Osteoblast (primary cell): ENCODE data around the gene GDA. TPM values are rescaled to one million over a fixed set of nuclear protein-coding genes. Genes with fewer than 3 reads are reported as not detected.

Source experiments
- DNase-seq: peaks from one replicate; pipeline ENCODE4 v3.0.0; 2011; ENCODE audit warnings: low spot score, mixed read lengths; ENCODE audit not compliant: insufficient read length; ENCODE audit errors: missing footprints
- H2AFZ ChIP-seq: 2 replicates; pipeline ENCODE4 v1.6.0; 2011; ENCODE audit warnings: mild to moderate bottlenecking, low read length
- H3K27ac ChIP-seq: 2 replicates; pipeline ENCODE4 v1.5.1; 2011; ENCODE audit warnings: mild to moderate bottlenecking, low read depth, low read length, moderate library complexity
- H3K27me3 ChIP-seq: 2 replicates; pipeline ENCODE4 v1.6.0; 2012; ENCODE audit warnings: mild to moderate bottlenecking, control low read depth, inconsistent platforms, low read length, moderate library complexity; ENCODE audit not compliant: insufficient read depth
- H3K36me3 ChIP-seq: 2 replicates; pipeline ENCODE4 v1.5.1; 2011; ENCODE audit warnings: mild to moderate bottlenecking, low read length, control low read depth, moderate library complexity; ENCODE audit not compliant: insufficient read depth
- H3K4me1 ChIP-seq: 2 replicates; pipeline ENCODE4 v1.5.1; 2011; ENCODE audit warnings: mild to moderate bottlenecking, low read length, control low read depth, moderate library complexity; ENCODE audit not compliant: insufficient read depth
- H3K4me2 ChIP-seq: 2 replicates; pipeline ENCODE4 v1.6.0; 2011; ENCODE audit warnings: mild to moderate bottlenecking, low read length; ENCODE audit not compliant: insufficient read depth
- H3K4me3 ChIP-seq: fragments of 200-600 bp; sonication (generic); 3 replicates; pipeline ENCODE4 v1.5.1; 2012; ENCODE audit warnings: mild to moderate bottlenecking, low read length, inconsistent platforms; ENCODE audit not compliant: insufficient read depth
- H3K79me2 ChIP-seq: 2 replicates; pipeline ENCODE4 v1.6.0; 2012; ENCODE audit warnings: mild to moderate bottlenecking, low read length, control low read depth, inconsistent platforms; ENCODE audit not compliant: insufficient read depth
- H3K9me3 ChIP-seq: 2 replicates; pipeline ENCODE4 v1.5.1; 2011; ENCODE audit warnings: low read depth, low read length, control low read depth
- H4K20me1 ChIP-seq: 2 replicates; pipeline ENCODE4 v1.6.0; 2012; ENCODE audit warnings: mild to moderate bottlenecking, low read length, control low read depth; ENCODE audit not compliant: insufficient read depth
- total RNA-seq: library from RNA; depleted of rRNA; stranded (reverse); fragments of >200 nt; gene quantifications from 2 replicates; pipeline ENCODE4 v1.2.3, GENCODE V29; 2012
- TF ChIP-seq, protein P1 (sequence below): IDR thresholded peaks from 2 replicates; pipeline ENCODE4 v1.5.1; 2011; ENCODE audit warnings: mild to moderate bottlenecking, low read depth, low read length, moderate library complexity; ENCODE audit errors: extremely low read depth

The GDA gene
- total RNA-seq, 1 donor: not detected

DNA sequence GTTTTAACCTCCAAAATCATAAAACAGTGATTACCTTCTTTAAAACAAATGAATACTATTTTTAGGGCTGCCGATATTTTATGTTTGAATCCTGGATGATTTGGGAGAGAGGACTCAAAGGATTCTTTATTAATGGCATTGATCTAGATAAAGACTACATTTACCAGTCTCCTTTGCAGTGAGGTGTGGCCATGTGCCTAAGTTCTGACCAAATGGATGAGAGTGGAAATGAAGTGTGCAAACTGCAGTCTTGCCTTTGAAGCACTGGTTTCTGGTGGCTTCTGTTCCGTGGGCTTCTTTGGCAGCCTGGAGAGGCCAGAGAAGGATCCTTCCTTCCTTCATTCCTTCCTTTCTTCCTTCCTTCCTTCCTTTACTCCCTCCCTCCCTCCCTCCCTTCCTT lies 24.3 kb upstream of the GDA start:
- H2AFZ ChIP-seq: no peak overlapping the region
- no peak overlapping the region for H3K27ac ChIP-seq
- no peak for DNase-seq
- H4K20me1 ChIP-seq: no peaks in the 10 kb centered on the region
- no peaks in the 10 kb centered on the region for H3K9me3 ChIP-seq
- H3K4me1 ChIP-seq: no peaks in the 10 kb centered on the region
- H3K36me3 ChIP-seq: no peaks in the 10 kb centered on the region
- no peaks in the 10 kb centered on the region for H3K79me2 ChIP-seq
- H3K4me2 ChIP-seq: no peak overlapping the region
- H3K4me3 ChIP-seq: no peak overlapping the region
- TF ChIP-seq, protein P1, sequence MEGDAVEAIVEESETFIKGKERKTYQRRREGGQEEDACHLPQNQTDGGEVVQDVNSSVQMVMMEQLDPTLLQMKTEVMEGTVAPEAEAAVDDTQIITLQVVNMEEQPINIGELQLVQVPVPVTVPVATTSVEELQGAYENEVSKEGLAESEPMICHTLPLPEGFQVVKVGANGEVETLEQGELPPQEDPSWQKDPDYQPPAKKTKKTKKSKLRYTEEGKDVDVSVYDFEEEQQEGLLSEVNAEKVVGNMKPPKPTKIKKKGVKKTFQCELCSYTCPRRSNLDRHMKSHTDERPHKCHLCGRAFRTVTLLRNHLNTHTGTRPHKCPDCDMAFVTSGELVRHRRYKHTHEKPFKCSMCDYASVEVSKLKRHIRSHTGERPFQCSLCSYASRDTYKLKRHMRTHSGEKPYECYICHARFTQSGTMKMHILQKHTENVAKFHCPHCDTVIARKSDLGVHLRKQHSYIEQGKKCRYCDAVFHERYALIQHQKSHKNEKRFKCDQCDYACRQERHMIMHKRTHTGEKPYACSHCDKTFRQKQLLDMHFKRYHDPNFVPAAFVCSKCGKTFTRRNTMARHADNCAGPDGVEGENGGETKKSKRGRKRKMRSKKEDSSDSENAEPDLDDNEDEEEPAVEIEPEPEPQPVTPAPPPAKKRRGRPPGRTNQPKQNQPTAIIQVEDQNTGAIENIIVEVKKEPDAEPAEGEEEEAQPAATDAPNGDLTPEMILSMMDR: no peak
- H3K27me3 ChIP-seq: no peaks in the 10 kb centered on the region

- no peaks in the 10 kb centered on the region for H3K4me1 ChIP-seq
- H3K27ac ChIP-seq: no peak overlapping the region
- no peak overlapping the region for H3K4me3 ChIP-seq
- no peaks in the 10 kb centered on the region for H4K20me1 ChIP-seq
- H3K4me2 ChIP-seq: no peak overlapping the region
- TF ChIP-seq, protein P1: no peak
- H2AFZ ChIP-seq: no peak overlapping the region
- H3K27me3 ChIP-seq: no peaks in the 10 kb centered on the region
- DNase-seq: no peak
- no peaks in the 10 kb centered on the region for H3K79me2 ChIP-seq
- no peaks in the 10 kb centered on the region for H3K9me3 ChIP-seq
- H3K36me3 ChIP-seq: no peaks in the 10 kb centered on the region
These were observed 21.5 kb upstream of the GDA start for GRCh38 chr9:72127753-72128152.

GRCh38 chr9:72128526-72128925 lies 20.7 kb upstream of the GDA start:
- TF ChIP-seq, protein P1: no peak
- Histone ChIP-seq H3K79me2 (no peaks in the 10 kb centered on the region), H3K4me2 (no peak overlapping the region), H4K20me1 (no peaks in the 10 kb centered on the region), H3K4me1 (no peaks in the 10 kb centered on the region), H3K27me3 (no peaks in the 10 kb centered on the region), H2AFZ (no peak overlapping the region), H3K36me3 (no peaks in the 10 kb centered on the region), H3K9me3 (no peaks in the 10 kb centered on the region), H3K27ac (no peak overlapping the region), H3K4me3 (no peak overlapping the region)
- DNase-seq: no peak

DNA sequence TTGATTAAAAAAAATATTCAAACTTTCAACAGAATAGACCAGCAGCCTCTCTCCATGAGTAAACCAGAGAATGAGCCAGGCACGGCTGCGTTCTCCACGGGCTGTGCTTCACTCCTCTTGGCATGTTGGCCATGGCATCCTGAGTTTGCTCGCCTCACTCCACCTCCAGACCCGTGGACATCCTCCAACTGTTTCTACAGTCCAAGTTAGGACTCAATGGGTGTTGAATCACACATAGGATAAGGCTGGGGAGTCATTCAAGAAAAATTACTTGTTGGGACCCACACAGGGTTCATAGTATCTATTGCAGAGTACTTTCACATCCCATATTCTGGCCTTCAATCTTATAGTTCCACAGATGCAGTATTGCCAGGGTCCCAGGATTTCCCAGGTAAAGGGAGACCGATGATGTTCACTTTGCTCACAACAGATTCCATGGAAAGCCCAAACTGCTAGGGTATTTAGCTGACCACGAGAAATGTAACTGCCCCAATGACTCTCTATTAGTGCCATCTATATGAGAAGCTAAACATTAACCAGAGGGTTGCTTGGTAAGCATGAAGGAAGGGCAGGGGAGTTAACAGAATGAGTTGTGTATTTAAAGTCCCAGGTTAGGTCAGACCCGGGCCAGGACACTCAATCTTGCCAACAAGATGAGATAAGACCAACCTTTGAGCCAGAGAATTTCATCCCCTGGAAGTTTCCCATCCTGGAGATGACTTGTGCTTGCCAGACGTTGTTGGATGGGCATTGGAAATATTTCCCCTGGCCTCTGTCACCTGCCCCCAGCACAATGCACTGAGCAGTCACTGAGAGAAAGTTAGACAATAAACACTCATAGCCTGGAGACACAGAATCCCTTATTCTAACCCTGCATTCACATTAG lies 19.7 kb upstream of the GDA start:
- H3K36me3 ChIP-seq: no peaks in the 10 kb centered on the region
- no peak for DNase-seq
- no peaks in the 10 kb centered on the region for H4K20me1 ChIP-seq
- no peak overlapping the region for H3K4me2 ChIP-seq
- no peak overlapping the region for H2AFZ ChIP-seq
- no peaks in the 10 kb centered on the region for H3K27me3 ChIP-seq
- H3K27ac ChIP-seq: no peak overlapping the region
- TF ChIP-seq, protein P1: no peak
- no peaks in the 10 kb centered on the region for H3K9me3 ChIP-seq
- no peak overlapping the region for H3K4me3 ChIP-seq
- H3K79me2 ChIP-seq: no peaks in the 10 kb centered on the region
- no peaks in the 10 kb centered on the region for H3K4me1 ChIP-seq
